OCI-LY3 (cell line): ENCODE results near the gene CD207.

Experiments
- CTCF ChIP-seq: fragments of 200-600, 300-600 bp; sonication (generic); IDR thresholded peaks from 2 replicates; pipeline ENCODE4 v1.5.1; 2014; ENCODE audit warnings: antibody characterized with exemption, low read length, low read depth
- EZH2phosphoT487 ChIP-seq: fragments of 200-600 bp; shearing (Covaris generic); IDR thresholded peaks from 2 replicates; pipeline ENCODE4 v1.6.1; 2018; ENCODE audit warnings: antibody characterized with exemption, mixed run types, low read depth

DNA sequence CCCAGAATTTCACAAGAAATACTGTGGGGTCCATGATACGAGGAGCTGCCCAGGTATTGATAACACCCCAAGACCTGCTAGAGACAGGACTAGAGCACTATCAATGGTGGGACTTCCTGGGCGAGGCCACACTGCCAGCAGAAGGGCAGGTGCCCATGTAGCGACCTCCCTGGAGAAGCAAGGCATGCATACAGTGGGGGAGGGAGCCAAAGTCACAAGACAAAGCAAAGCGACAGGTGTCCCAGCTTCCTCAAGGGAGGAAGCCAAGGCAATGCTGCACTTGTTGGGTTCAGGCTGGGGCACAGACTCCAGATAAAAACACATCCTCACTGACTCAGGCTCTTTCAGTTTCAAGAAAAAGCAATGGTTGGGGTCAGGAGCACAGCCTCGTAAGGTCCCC, 7.5 kb downstream of the CD207 start:
- TF ChIP-seq CTCF (no peak), EZH2phosphoT487 (no peak)
